Heart right ventricle (tissue), 16 donors: ENCODE results near the gene SVEP1. TPM values are rescaled to one million over a fixed set of nuclear protein-coding genes. Genes with fewer than 3 reads are reported as not detected.

ENCODE experiments used
- ATAC-seq, 8 donors: fragments of 200-7000 bp; cut with Tn5 transposase; one replicate each; pipeline ENCODE4 v1.9.1; 2020; ENCODE audit warnings: mild to moderate bottlenecking in 8 of 8, moderate library complexity in 8 of 8, moderate number of reproducible peaks in 1 of 8
- DNase-seq, 2 donors: peaks; one replicate each; pipeline ENCODE4 v3.0.0-alpha.2; 2020
- H3K27ac ChIP-seq, 10 donors: fragments of 200-600 bp; sonication (generic) in 2 of 10; one replicate each; pipeline versions ENCODE4 v1.5.0 to v1.8.0; 2020 to 2022; ENCODE audit warnings: mild to moderate bottlenecking in 3 of 10
- H3K27me3 ChIP-seq, 7 donors: fragments of 200-600 bp; one replicate each; pipeline ENCODE4 v1.8.0; 2021 to 2022; ENCODE audit warnings: mild to moderate bottlenecking in 2 of 7
- H3K36me3 ChIP-seq, 9 donors: fragments of 200-600 bp; sonication (generic) in 1 of 9; one replicate each; pipeline versions ENCODE4 v1.5.0 to v1.8.0; 2020 to 2022; ENCODE audit warnings: mild to moderate bottlenecking in 2 of 9
- H3K4me1 ChIP-seq, 9 donors: fragments of 200-600 bp; sonication (generic) in 1 of 9; one replicate each; pipeline versions ENCODE4 v1.5.0 to v1.8.0; 2020 to 2022; ENCODE audit warnings: mild to moderate bottlenecking in 4 of 9
- H3K4me3 ChIP-seq, 10 donors: fragments of 200-600 bp; sonication (generic) in 2 of 10; one replicate each; pipeline versions ENCODE4 v1.5.0 to v1.8.0; 2020 to 2022; ENCODE audit warnings: mild to moderate bottlenecking in 7 of 10, moderate library complexity in 2 of 10
- H3K9me3 ChIP-seq, 11 donors: fragments of 200-600 bp in 10 of 11; sonication (generic) in 2 of 11; one replicate each; pipeline versions ENCODE4 v1.5.0 to v1.8.0; 2013 to 2022; ENCODE audit warnings: mild to moderate bottlenecking in 2 of 11, control low read depth in 1 of 11, moderate library complexity in 1 of 11
- WGBS, 2 donors: extraction: QIAGEN DNeasy Blood & Tissue Kit; methylation state at CpG; one replicate each; pipeline ENCODE4 v1.1.7; 2013; ENCODE audit warnings: inconsistent platforms in 1 of 2; 5-methylcytosine and 5-hydroxymethylcytosine counted together
- intact Hi-C, 10 donors: fragments of 100-400 bp; cut with DNase I; formaldehyde crosslinking; loops; one replicate each; pipeline versions ENCODE4 v1.11.1 to v1.14.2; 2022
- polyA plus RNA-seq, 2 donors: library from polyadenylated mRNA; stranded (reverse); fragments of 200-250 nt; gene quantifications; one replicate each; pipeline ENCODE4 v1.2.3, GENCODE V29; 2013
- total RNA-seq, 10 donors: library from RNA; stranded (reverse); fragmentation: NEBNext Ultra II Directional in 3 of 10; extraction: Animal tissue kit (Norgen Biotek cat#: 25700) in 3 of 10; gene quantifications; one replicate each; pipeline versions ENCODE4 v1.2.1 to v1.2.4, GENCODE V29; 2021 to 2023
- TF ChIP-seq, protein P1 (sequence below), 9 donors: fragments of 200-600 bp; sonication (generic) in 2 of 9; IDR thresholded peaks; one replicate each; pipeline versions ENCODE4 v1.5.0 to v1.8.0; 2021 to 2022; ENCODE audit warnings: antibody characterized with exemption in 9 of 9, mild to moderate bottlenecking in 5 of 9, moderate library complexity in 1 of 9
- donor health status: Arrhythmogenic right ventricular cardiomyopathy.
- donor health status: ischemic (EF 13 %, LVEDD 7.1; RV severe dilation, severe dysfunction).
- donor health status: healthy with polysubstance abuse.
- donor health status: DM: no; HTN: yes; CAD: no.
- donor health status: DM: no; HTN: no; CAD: no.
- donor health status: ischemic (EF 25% LVEDD 6.9; RV normal size, moderate dysfunction).
- donor health status: ischemic (EF 25% LVEDD 5.7; RV mildly dilated, moderate dysfunction).
- donor health status: healthy.
- donor health status: DM: yes; HTN: yes; CAD: no.
- donor health status: Ischemic cardiomyopathy.
- donor health status: ischemic (EF 35%, LVEDD 5.7; RV mildly dilated, moderate dysfunction).
- donor health status: nonischemic (EF 11% LVEDD 7.7; RV severe dilation, severe dysfunction).
- donor health status: DM: yes; HTN: yes; CAD: no.
- donor health status: PGD.
- donor health status: ischemic (EF 29% LVEDD 5.4; RV normal size, mild dysfunction).
- donor health status: nonischemic (EF 23%, LVEDD 6.1; RV moderate dilation, normal function).

Gene SVEP1
- total and polyA plus RNA-seq, 12 donors, result 0.66 to 16.4 (median 6.3) TPM

DNA sequence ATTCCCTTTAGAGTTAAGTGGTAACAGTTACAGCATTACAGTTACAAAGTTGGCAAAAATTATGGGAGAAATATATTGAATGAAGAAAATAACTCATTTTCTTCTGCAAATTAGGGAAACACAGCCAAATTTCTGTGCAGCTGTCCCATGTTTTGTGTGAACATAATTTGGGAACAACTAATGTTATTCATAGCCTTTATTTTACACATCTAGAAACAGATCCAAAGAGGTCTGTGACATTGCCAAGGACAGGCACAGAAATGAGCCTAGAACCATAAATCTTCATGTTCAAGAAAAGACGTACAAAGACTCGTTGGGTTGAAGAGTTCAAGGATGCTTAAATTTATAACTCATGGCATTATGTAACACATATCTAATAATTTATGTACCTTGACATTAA lies 127.8 kb downstream of the SVEP1 start:
- H3K4me1 ChIP-seq, result no peaks in the 10 kb centered on the region
- no peak overlapping the region for H3K4me3 ChIP-seq
- H3K27ac ChIP-seq, result no peak overlapping the region
- H3K9me3 ChIP-seq, result peaks cover 0 to 6% (median 0%) of the 10 kb centered on the region in 11 donors
- intact Hi-C loops, result loop anchor here in 6 of 10 donors (1.0 to 10.0 kb wide), 5 partner anchors 131 to 173 kb away; no protein-coding TSS in a partner anchor
- no peak for DNase-seq
- no peak for ATAC-seq
- no peaks in the 10 kb centered on the region for H3K27me3 ChIP-seq
- 62 to 75% methylated on average over 2 of the region's 2 CpGs for WGBS, 2 donors
- peaks cover 0 to 15% (median 0%) of the 10 kb centered on the region in 9 donors for H3K36me3 ChIP-seq
- TF ChIP-seq, protein P1, sequence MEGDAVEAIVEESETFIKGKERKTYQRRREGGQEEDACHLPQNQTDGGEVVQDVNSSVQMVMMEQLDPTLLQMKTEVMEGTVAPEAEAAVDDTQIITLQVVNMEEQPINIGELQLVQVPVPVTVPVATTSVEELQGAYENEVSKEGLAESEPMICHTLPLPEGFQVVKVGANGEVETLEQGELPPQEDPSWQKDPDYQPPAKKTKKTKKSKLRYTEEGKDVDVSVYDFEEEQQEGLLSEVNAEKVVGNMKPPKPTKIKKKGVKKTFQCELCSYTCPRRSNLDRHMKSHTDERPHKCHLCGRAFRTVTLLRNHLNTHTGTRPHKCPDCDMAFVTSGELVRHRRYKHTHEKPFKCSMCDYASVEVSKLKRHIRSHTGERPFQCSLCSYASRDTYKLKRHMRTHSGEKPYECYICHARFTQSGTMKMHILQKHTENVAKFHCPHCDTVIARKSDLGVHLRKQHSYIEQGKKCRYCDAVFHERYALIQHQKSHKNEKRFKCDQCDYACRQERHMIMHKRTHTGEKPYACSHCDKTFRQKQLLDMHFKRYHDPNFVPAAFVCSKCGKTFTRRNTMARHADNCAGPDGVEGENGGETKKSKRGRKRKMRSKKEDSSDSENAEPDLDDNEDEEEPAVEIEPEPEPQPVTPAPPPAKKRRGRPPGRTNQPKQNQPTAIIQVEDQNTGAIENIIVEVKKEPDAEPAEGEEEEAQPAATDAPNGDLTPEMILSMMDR (IDR thresholded peaks at IDR 0.05), result no peak

DNA sequence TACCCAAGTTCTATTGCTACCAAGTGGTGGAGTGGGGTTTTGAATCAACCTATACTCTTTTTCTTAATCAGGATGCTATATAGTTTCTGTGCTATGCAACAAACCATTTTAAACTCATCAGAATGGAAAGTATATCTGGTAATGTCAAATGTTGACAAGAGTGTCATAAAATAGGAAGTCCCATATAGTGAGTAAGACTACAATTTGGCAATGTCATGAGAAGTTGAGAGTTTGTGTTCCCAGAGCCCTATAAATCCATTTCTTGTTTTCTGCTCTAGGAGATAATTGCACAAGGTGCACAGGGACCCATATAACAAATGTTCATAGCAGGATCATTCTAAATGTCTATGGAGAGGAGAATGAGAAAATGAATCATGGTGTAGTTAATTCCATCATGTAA lies 132.1 kb downstream of the SVEP1 start:
- Histone ChIP-seq H3K36me3 (peaks cover 0 to 29% (median 5%) of the 10 kb centered on the region in 9 donors), H3K4me1 (no peaks in the 10 kb centered on the region), H3K9me3 (peaks cover 0 to 18% (median 0%) of the 10 kb centered on the region in 11 donors), H3K4me3 (no peak overlapping the region), H3K27ac (no peak overlapping the region), H3K27me3 (no peaks in the 10 kb centered on the region)
- ATAC-seq (no peak), DNase-seq (no peak)
- intact Hi-C loops, result no loop called here
- TF ChIP-seq, protein P1 (IDR thresholded peaks at IDR 0.05), result no peak

DNA sequence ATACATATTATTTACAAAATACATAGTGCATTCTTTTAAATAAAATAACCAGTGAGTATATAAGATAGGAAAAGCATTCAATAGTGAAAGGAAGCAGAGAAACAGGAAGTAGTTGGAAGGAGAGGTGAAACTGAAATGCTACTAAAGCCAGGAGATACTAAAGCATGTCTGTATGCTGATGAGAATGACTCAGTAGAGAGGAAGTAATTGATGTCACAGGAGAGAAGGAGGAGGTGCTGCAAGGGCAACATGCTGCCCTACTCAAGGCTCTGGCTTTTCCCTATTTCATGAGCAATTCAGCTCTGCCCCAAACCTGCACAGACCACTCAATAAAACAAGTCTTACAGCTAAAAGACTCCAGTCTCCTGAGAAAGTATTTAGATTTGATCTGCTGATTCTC lies 133.4 kb downstream of the SVEP1 start:
- Histone ChIP-seq H3K4me1 (no peaks in the 10 kb centered on the region), H3K4me3 (no peak overlapping the region), H3K27me3 (no peaks in the 10 kb centered on the region), H3K9me3 (peaks cover 0 to 18% (median 0%) of the 10 kb centered on the region in 11 donors), H3K36me3 (peaks cover 0 to 35% (median 5%) of the 10 kb centered on the region in 9 donors), H3K27ac (no peak overlapping the region)
- TF ChIP-seq, protein P1 (IDR thresholded peaks at IDR 0.05), result no peak
- DNase-seq, result no peak
- ATAC-seq, result no peak
- intact Hi-C loops, result no loop called here

DNA sequence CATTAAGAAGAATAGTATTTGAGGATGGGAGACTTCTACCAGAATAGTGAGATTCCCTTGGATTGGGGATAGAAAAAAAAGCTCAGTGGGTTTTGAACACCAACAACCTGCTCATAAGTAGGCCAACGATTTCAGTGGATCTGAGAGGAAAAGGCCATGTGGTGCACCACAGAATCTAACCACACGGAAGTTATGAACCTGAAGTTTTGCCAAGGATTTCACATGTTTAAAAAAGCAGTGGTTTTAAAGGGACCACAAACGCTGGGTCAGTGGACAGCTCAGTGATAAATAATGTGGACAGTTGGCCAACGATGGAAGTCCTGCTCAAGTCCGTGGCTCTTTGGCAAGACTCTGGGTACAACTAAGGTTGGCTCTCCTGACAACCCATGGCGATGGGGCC lies 134.6 kb downstream of the SVEP1 start:
- TF ChIP-seq, protein P1 (IDR thresholded peaks at IDR 0.05), result no peak
- Histone ChIP-seq H3K9me3 (peaks cover 0 to 18% (median 0%) of the 10 kb centered on the region in 11 donors), H3K27ac (no peak overlapping the region), H3K4me1 (no peaks in the 10 kb centered on the region), H3K27me3 (no peaks in the 10 kb centered on the region), H3K4me3 (no peak overlapping the region), H3K36me3 (peaks cover 0 to 43% (median 5%) of the 10 kb centered on the region in 9 donors)
- intact Hi-C loops, result no loop called here
- no peak for DNase-seq
- WGBS, 2 donors, result 78 to 88% methylated on average over 6 of the region's 6 CpGs
- ATAC-seq, result no peak
